ENCODE data around the gene CD36.

- TF ChIP-seq CTCF (IDR thresholded peaks at IDR 0.05) (no peak), POLR2A (IDR thresholded peaks at IDR 0.05) (no peak), EP300 (IDR thresholded peaks at IDR 0.05) (no peak)
Observed at GRCh38 chr7:80635533-80635932, 2.9 kb upstream of the CD36 start.
